ENCODE results near the gene GRAMD4. TPM values are rescaled to one million over a fixed set of nuclear protein-coding genes. Genes with fewer than 3 reads are reported as not detected.

The GRAMD4 gene
- total RNA-seq, 1 experiment from 2014 or later, result 25.3 TPM

- Histone ChIP-seq H3K27ac (ENCODE audit: low read length) (no peak overlapping the region), H3K9me2 (replicated peaks; ENCODE audit: low read length) (no peaks in the 10 kb centered on the region), H4K20me1 (ENCODE audit: low read length) (no peaks in the 10 kb centered on the region), H3K36me3 (ENCODE audit: low read depth, low read length) (no peaks in the 10 kb centered on the region), H3K27me3 (ENCODE audit: low read length) (no peaks in the 10 kb centered on the region), H3K4me3 (ENCODE audit: low read length) (no peak overlapping the region), H2AFZ (ENCODE audit: low read length) (no peak overlapping the region), H3K4me2 (ENCODE audit: low read length) (no peak overlapping the region), H3F3A (ENCODE audit: low read length, unreplicated experiment) (no peaks in the 10 kb centered on the region), H3K4me1 (ENCODE audit: insufficient read depth, low read length) (peaks cover 3% of the 10 kb centered on the region; the same call in 1 of the 2 replicates), H3K9ac (ENCODE audit: low read length) (no peak overlapping the region), H3K79me2 (ENCODE audit: low read length) (no peaks in the 10 kb centered on the region), H3K9me3 (ENCODE audit: low read length) (no peaks in the 10 kb centered on the region)
- TF ChIP-seq EZH2 (IDR thresholded peaks at IDR 0.05; ENCODE audit: low read length, unreplicated experiment) (no peak), CTCF (conservative IDR thresholded peaks at IDR 0.05; ENCODE audit: low read depth, low read length) (no peak), EZH2phosphoT487 (IDR thresholded peaks at IDR 0.05; ENCODE audit: borderline replicate concordance, low read length) (no peak)
- no TSS peak for BruUV-seq (replicated peaks)
- DNase-seq (no peak), ATAC-seq (no peak)
- CTCF ChIA-PET, result no interaction called here
- POLR2A ChIA-PET (ENCODE audit: unreplicated experiment), result no interaction called here
- intact Hi-C loops (cut with micrococcal nuclease), result no loop called here
These were observed 33.1 kb upstream of the GRAMD4 start for GRCh38 chr22:46587061-46587460.

- DNase-seq (no peak), ATAC-seq (no peak)
- BruUV-seq (replicated peaks), result no TSS peak
- intact Hi-C loops (cut with micrococcal nuclease), result no loop called here
- Histone ChIP-seq H3K79me2 (ENCODE audit: low read length) (no peaks in the 10 kb centered on the region), H3F3A (ENCODE audit: low read length, unreplicated experiment) (no peaks in the 10 kb centered on the region), H3K9me2 (replicated peaks; ENCODE audit: low read length) (no peaks in the 10 kb centered on the region), H3K9ac (ENCODE audit: low read length) (no peak overlapping the region), H3K4me1 (ENCODE audit: insufficient read depth, low read length) (peaks cover 9% of the 10 kb centered on the region; the same call in 1 of the 2 replicates), H3K9me3 (ENCODE audit: low read length) (no peaks in the 10 kb centered on the region), H3K4me3 (ENCODE audit: low read length) (no peak overlapping the region), H3K27me3 (ENCODE audit: low read length) (no peaks in the 10 kb centered on the region), H4K20me1 (ENCODE audit: low read length) (no peaks in the 10 kb centered on the region), H3K27ac (ENCODE audit: low read length) (no peak overlapping the region), H3K36me3 (ENCODE audit: low read depth, low read length) (no peaks in the 10 kb centered on the region), H3K4me2 (ENCODE audit: low read length) (no peak overlapping the region), H2AFZ (ENCODE audit: low read length) (no peak overlapping the region)
- ChIA-PET POLR2A (ENCODE audit: unreplicated experiment) (no interaction called here), CTCF (no interaction called here)
- TF ChIP-seq CTCF (conservative IDR thresholded peaks at IDR 0.05; ENCODE audit: low read depth, low read length), result no peak
- TF ChIP-seq EZH2phosphoT487 (IDR thresholded peaks at IDR 0.05; ENCODE audit: borderline replicate concordance, low read length), result no peak
- TF ChIP-seq EZH2 (IDR thresholded peaks at IDR 0.05; ENCODE audit: low read length, unreplicated experiment), result no peak
These were observed 32.5 kb upstream of the GRAMD4 start for GRCh38 chr22:46587492-46588278.
